B cell (primary cell): ENCODE results near the gene UGT1A7. TPM values are rescaled to one million over a fixed set of nuclear protein-coding genes. Genes with fewer than 3 reads are reported as not detected.

Source experiments
- ATAC-seq: fragments of 200-7000 bp; cut with Tn5 transposase; one replicate; pipeline ENCODE4 v1.10.0; 2021; ENCODE audit warnings: low read depth, mild to moderate bottlenecking, moderate number of reproducible peaks, moderate library complexity
- CTCF ChIA-PET: fragments of 350-600 bp; sonication (Branson Sonifier 250); formaldehyde crosslinking; loops from one replicate; lab custom pipeline; 2021; ENCODE audit warnings: antibody characterized with exemption, inconsistent platforms; lab: Charles Lee
- POLR2A ChIA-PET: fragments of 350-600 bp; sonication (Branson Sonifier 250); formaldehyde crosslinking; loops from one replicate; lab custom pipeline; 2021; ENCODE audit warnings: antibody characterized with exemption; lab: Charles Lee
- DNase-seq: peaks from one replicate; pipeline ENCODE4 v3.0.0; 2013
- H2AFZ ChIP-seq: 2 replicates; pipeline ENCODE4 v1.6.1; 2012; ENCODE audit warnings: mild to moderate bottlenecking, low read depth, low read length; ENCODE audit not compliant: insufficient read depth, poor library complexity, severe bottlenecking
- H3K27ac ChIP-seq, 2 donors: 1 replicate in 1 of 2; 2 replicates in 1 of 2; pipeline ENCODE4 v1.5.1; 2012 to 2013; ENCODE audit warnings: low read length in 2 of 2, mild to moderate bottlenecking in 2 of 2, moderate library complexity in 1 of 2
- H3K27me3 ChIP-seq, 4 experiments: fragments of 200-600 bp in 1 of 4; sonication (generic) in 1 of 4; replicated peaks in 1 of 4; 1 replicate in 2 of 4; 2 replicates in 2 of 4; pipeline versions ENCODE4 v1.6.1 to v1.7.0; 2013 to 2016; ENCODE audit warnings: low read length in 3 of 4, mild to moderate bottlenecking in 2 of 4, mixed read lengths in 1 of 4, moderate library complexity in 1 of 4; ENCODE audit not compliant: insufficient read depth in 4 of 4, control insufficient read depth in 3 of 4; ENCODE audit errors: control extremely low read depth in 1 of 4
- H3K36me3 ChIP-seq, 2 experiments: replicated peaks in 1 of 2; 1 replicate in 1 of 2; 2 replicates in 1 of 2; pipeline versions ENCODE4 v1.6.1 to v1.7.1; 2013; ENCODE audit warnings: low read length in 1 of 2; ENCODE audit not compliant: insufficient read depth in 2 of 2, control insufficient read depth in 1 of 2; ENCODE audit errors: control extremely low read depth in 1 of 2, extremely low read depth in 1 of 2
- H3K4me1 ChIP-seq, 2 donors: fragments of 200-600 bp in 1 of 2; sonication (generic) in 1 of 2; 1 replicate in 1 of 2; 2 replicates in 1 of 2; pipeline versions ENCODE4 v1.5.1 to v1.6.1; 2013 to 2017; ENCODE audit warnings: low read length in 2 of 2; ENCODE audit not compliant: control insufficient read depth in 2 of 2, insufficient read depth in 2 of 2
- H3K4me2 ChIP-seq: replicated peaks from 2 replicates; pipeline ENCODE3; 2012; ENCODE audit warnings: mild to moderate bottlenecking, low read depth, low read length; ENCODE audit not compliant: poor library complexity, severe bottlenecking
- H3K4me3 ChIP-seq, 5 experiments: fragments of 200-600 bp in 1 of 5; sonication (generic) in 1 of 5; 1 replicate in 3 of 5; 2 replicates in 2 of 5; pipeline versions ENCODE4 v1.5.1 to v1.7.0; 2011 to 2016; ENCODE audit warnings: low read length in 4 of 5, mild to moderate bottlenecking in 4 of 5, low read depth in 2 of 5, control low read depth in 1 of 5, moderate library complexity in 1 of 5; ENCODE audit not compliant: insufficient read depth in 1 of 5; ENCODE audit errors: control extremely low read depth in 1 of 5, extremely low read depth in 1 of 5
- H3K79me2 ChIP-seq: fragments of 200-600 bp; sonication (generic); one replicate; pipeline ENCODE4 v1.6.0; 2016; ENCODE audit warnings: low read length; ENCODE audit not compliant: control insufficient read depth, insufficient read depth
- H3K9ac ChIP-seq: fragments of 200-600 bp; sonication (generic); 2 replicates; pipeline ENCODE4 v1.6.1; 2017; ENCODE audit warnings: mild to moderate bottlenecking, low read length, moderate library complexity
- H3K9me3 ChIP-seq, 3 donors: one replicate each; pipeline versions ENCODE4 v1.6.1 to v1.7.1; 2013; ENCODE audit warnings: low read length in 2 of 3; ENCODE audit not compliant: control insufficient read depth in 2 of 3, insufficient read depth in 1 of 3; ENCODE audit errors: control extremely low read depth in 1 of 3
- H4K20me1 ChIP-seq: 2 replicates; pipeline ENCODE4 v1.6.0; 2012; ENCODE audit warnings: mild to moderate bottlenecking, low read length; ENCODE audit not compliant: insufficient read depth, control insufficient read depth, poor library complexity, severe bottlenecking
- H3K27ac Mint-ChIP-seq: one replicate; pipeline ENCODE4 v1.8.0; 2021; ENCODE audit warnings: mixed read lengths
- H3K27me3 Mint-ChIP-seq: one replicate; pipeline ENCODE4 v1.8.0; 2021; ENCODE audit warnings: mixed read lengths
- H3K4me1 Mint-ChIP-seq: one replicate; pipeline ENCODE4 v1.8.0; 2021; ENCODE audit warnings: mixed read lengths
- H3K4me3 Mint-ChIP-seq: one replicate; pipeline ENCODE4 v1.8.0; 2021; ENCODE audit warnings: mixed read lengths
- H3K9me3 Mint-ChIP-seq: one replicate; pipeline ENCODE4 v1.8.0; 2022; ENCODE audit warnings: mixed read lengths; ENCODE audit not compliant: insufficient read depth
- CTCF ChIP-seq: fragments of 200-600 bp; IDR thresholded peaks from one replicate; pipeline ENCODE4 v1.8.0; 2022; ENCODE audit warnings: antibody characterized with exemption, mild to moderate bottlenecking
- EZH2 ChIP-seq: IDR thresholded peaks from 2 replicates; pipeline ENCODE4 v1.6.1; 2012; ENCODE audit warnings: borderline replicate concordance, low read depth, mild to moderate bottlenecking, moderate library complexity, low read length; ENCODE audit not compliant: insufficient read depth, poor library complexity, severe bottlenecking
- WGBS: methylation state at CpG from one replicate; pipeline ENCODE4 v1.1.5; 2013; ENCODE audit warnings: missing lambda C conversion rate; ENCODE audit not compliant: insufficient coverage; 5-methylcytosine and 5-hydroxymethylcytosine counted together
- intact Hi-C: fragments of 100-400 bp; cut with micrococcal nuclease; formaldehyde crosslinking; loops from one replicate; pipeline ENCODE4 v1.10.0; 2022
- polyA plus RNA-seq: library from polyadenylated mRNA; depleted of rRNA; stranded (reverse); fragments of >200 nt; gene quantifications from 2 replicates; pipeline ENCODE4 v1.2.3, GENCODE V29; 2012
- total RNA-seq, 2 donors: library from RNA; stranded (reverse); fragments of 120-200 nt in 1 of 2; gene quantifications; 1 replicate in 1 of 2; 2 replicates in 1 of 2; pipeline versions ENCODE4 v1.2.3 to v1.2.4, GENCODE V29; 2013 to 2022

Gene UGT1A7
- total and polyA plus RNA-seq, 2 donors (not counting 1 experiment from before 2014, with no cell fraction given) = not detected

- Mint-ChIP-seq H3K27me3 (peaks cover 46% of the 10 kb centered on the region), H3K27ac (no peak overlapping the region), H3K9me3 (no peaks in the 10 kb centered on the region), H3K4me3 (no peak overlapping the region), H3K4me1 (no peaks in the 10 kb centered on the region)
- Histone ChIP-seq H3K9me3 (peaks cover 0 to 2% (median 0%) of the 10 kb centered on the region in 3 donors), H3K79me2 (no peaks in the 10 kb centered on the region), H3K4me3 (no peak overlapping the region), H2AFZ (no peak overlapping the region), H3K27me3 (peaks cover 0 to 6% (median 0%) of the 10 kb centered on the region in 4 experiments), H3K27ac (no peak overlapping the region), H3K36me3 (no peaks in the 10 kb centered on the region), H3K4me2 (no peak overlapping the region), H4K20me1 (no peaks in the 10 kb centered on the region), H3K9ac (no peak overlapping the region), H3K4me1 (no peaks in the 10 kb centered on the region)
- DNase-seq (no peak), ATAC-seq (no peak)
- CTCF ChIA-PET = no interaction called here
- intact Hi-C loops = no loop called here
- POLR2A ChIA-PET = no interaction called here
- no peak for TF ChIP-seq CTCF
- TF ChIP-seq EZH2 = no peak
- no CpG with 5 or more reads among the region's 1 CpG for WGBS
Observed at GRCh38 chr2:233663911-233664310, 17.8 kb upstream of the UGT1A7 start.

- Histone ChIP-seq H3K27ac (no peak overlapping the region), H2AFZ (no peak overlapping the region), H3K4me3 (no peak overlapping the region), H3K9me3 (peaks cover 0 to 2% (median 0%) of the 10 kb centered on the region in 3 donors), H3K27me3 (peaks cover 0 to 3% (median 0%) of the 10 kb centered on the region in 4 experiments), H4K20me1 (no peaks in the 10 kb centered on the region), H3K36me3 (no peaks in the 10 kb centered on the region), H3K9ac (no peak overlapping the region), H3K4me2 (no peak overlapping the region), H3K79me2 (no peaks in the 10 kb centered on the region), H3K4me1 (no peaks in the 10 kb centered on the region)
- no peak overlapping the region for H3K4me3 Mint-ChIP-seq
- peaks cover 32% of the 10 kb centered on the region for H3K27me3 Mint-ChIP-seq
- no peaks in the 10 kb centered on the region for H3K4me1 Mint-ChIP-seq
- DNase-seq = no peak
- H3K27ac Mint-ChIP-seq = no peak overlapping the region
- no peaks in the 10 kb centered on the region for H3K9me3 Mint-ChIP-seq
- no peak for ATAC-seq
- 100% methylated on average over 2 of the region's 4 CpGs for WGBS
- TF ChIP-seq CTCF = no peak
- no peak for TF ChIP-seq EZH2
- POLR2A ChIA-PET = no interaction called here
- intact Hi-C loops = no loop called here
- CTCF ChIA-PET = no interaction called here
Observed at GRCh38 chr2:233668605-233669260, 13.0 kb upstream of the UGT1A7 start.
